NCI-H748 (cell line): Measurements from ENCODE around the gene CEMIP.

Experiments
- DNase-seq: peaks from one replicate; lab custom pipeline; 2025; ENCODE audit not compliant: unreplicated experiment; lab: John Stamatoyannopoulos, UW

The CEMIP gene

DNA sequence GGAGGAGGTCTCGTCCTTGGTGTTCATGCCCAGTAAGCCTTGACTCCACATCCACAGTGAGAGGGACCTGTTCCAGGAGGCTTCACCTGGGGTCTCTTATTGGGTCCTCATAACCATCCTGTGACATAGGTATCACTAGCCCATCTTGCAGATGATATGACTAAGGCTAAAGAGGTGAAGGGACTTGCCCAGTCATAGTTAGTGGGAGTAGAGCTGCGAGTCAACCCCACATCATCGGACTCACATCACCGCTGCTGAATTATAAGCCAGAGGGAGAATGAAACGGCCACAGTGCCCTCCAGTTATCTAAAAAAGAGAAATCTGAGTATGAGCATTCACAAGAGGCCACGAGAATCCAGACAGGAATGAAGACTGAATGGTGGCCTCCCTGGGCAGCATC, 144.5 kb downstream of the CEMIP start:
- DNase-seq = no peak

DNA sequence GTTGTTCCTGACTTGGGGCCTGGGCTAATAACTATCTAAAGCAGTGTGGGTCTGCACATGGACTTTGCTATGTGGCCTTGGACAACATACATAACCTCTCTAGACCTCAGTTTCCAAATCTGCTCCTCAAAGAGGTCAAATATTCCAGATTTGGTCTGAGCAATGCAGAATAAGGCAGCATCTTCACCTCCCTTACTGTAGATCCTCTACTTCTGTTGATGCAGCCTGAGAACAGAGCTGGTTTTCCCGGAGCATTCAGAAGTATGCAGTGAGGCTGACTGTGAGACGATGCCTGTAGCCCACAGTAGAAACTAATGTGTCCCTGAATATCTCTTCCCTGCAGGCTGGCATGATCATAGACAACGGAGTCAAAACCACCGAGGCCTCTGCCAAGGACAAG, 145.1 kb downstream of the CEMIP start:
- DNase-seq = no peak

DNA sequence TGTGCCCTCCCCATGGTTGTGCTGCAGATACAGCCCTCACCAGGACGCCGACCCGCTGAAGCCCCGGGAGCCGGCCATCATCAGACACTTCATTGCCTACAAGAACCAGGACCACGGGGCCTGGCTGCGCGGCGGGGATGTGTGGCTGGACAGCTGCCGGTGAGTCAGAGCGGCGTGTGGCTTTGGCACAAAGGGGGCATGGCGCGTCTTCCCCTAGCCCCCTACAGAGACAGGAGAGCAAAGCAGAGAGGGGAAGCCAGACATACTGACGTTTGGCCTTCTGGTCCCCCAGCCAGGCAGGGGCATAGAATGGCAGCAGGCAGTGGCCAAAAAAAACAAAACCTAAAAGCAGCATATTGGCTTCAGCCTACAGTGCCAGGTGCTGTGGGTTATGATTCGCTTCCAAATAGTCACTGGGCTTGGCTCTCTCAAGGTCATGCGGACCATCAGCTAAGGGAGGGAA, 146.5 kb downstream of the CEMIP start:
- no peak for DNase-seq

DNA sequence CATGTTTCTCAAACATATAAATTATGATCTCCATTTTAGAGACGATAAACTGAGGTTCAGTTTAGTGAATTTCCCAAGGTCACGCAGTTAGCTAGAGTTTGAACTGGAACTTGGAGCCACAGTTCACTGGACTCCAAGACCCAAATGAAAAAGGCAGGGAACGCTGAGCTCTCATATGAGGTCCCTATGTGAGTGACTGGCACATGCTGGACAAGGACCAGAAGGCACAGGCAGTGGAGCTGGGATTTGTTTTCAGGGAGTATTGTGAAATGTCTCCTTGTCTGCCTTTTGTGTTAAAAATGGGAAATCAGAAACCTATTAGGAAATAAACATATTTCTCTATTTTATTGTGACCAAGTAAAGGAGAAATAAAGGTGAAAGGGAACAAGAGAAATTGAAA, 147.0 kb downstream of the CEMIP start:
- DNase-seq = no peak

DNA sequence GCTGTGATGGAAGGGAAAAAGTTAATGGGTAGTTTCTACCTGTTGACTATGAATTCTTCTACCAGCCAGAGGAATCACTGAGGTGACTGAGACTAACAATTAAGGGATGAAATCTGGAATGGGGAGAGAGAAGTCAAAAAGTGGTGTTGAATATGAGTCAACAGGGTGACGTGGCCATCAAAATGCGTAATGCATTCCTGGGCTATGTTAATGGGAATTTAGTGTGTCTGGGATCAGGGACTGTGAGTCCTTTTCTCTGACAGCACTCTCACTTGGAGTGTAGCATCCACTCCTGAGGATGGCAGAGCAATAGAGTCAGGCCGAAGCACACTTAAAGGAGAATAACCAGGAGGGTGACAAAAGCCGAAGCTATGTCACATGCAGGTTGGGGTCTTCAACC, 150.1 kb downstream of the CEMIP start:
- no peak for DNase-seq

DNA sequence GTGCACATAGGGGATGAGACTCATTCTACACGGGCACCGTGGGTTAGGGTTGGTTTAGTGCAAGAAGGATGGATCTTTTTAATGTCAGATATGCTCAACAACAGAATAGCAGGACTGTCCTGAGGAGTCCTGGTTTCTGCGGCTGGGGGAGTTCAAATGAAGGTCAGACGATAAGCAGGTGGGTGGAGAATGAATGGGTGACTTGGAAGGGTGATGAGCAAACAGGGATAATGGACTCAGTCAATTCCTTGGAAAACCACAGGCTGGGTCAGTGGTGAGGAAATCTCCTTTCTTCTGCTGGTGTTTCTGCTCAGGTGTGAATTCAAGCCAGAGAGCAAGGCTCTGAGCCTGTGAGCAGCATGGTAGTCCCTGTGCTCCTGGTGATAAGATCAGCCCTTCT, 150.5 kb downstream of the CEMIP start:
- DNase-seq = no peak

DNA sequence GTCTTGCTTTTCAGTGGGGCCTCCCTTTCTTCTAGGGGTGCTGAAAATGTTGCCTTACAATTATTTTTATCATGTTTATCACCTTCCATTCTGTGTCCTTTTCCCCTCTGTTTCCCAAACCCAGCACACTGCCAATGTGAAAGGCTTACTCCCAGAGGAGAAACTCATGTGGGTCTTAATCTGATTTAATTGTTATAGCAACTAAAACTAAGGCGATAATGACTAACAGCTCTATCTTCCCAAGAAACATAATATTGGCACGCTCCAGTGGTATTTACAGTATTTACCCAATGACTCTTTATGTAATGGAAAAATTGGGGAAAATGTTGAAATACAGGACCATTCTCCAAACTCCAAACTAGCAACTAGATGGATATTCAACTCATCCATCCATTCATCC, 152.0 kb downstream of the CEMIP start:
- DNase-seq = no peak

DNA sequence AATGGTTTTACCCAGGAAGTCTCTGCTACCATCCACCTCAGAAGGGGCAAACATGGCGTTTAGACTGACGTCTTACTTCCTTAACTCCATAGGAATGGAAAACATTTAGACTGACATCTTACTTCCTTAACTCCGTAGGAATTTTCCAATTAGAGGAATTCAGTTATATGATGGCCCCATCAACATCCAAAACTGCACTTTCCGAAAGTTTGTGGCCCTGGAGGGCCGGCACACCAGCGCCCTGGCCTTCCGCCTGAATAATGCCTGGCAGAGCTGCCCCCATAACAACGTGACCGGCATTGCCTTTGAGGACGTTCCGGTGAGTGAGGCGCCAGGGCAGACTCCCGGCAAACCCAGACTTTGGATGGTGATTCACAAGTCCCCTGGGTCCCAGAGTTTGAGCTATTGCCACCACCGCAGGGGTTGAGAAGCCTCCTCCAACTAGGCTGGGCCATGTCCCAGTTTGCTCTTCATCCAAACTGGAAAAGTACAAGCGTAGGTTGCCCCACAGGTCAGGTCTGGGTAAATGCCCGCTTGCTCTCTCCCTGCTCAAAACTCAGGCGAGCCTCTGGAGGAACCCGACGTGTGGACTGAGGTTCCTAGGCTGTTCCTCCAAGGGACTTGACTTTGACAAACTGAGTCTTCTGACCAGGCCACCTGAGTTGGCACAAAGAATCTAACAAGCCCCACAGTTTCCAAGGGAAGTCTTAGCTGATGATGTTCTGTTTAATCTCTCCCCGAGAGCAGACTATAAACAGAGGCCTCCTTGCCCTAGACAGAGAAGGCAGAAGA, 152.7 kb downstream of the CEMIP start:
- no peak for DNase-seq

DNA sequence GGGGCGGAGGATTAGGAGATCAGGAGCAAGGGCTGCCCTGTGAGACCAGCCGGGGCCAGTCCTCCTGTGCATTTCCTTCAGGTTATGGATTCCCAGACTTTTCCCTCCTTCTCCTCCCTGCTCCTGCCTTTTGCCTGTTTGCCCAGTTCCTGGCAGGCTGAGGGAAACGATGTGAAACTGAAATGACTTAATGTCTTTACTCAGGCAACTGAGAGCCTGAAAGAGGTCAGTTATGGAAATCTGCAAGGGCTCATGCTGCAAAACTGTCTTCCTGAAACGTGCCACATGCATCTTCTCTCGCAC, 153.3 kb downstream of the CEMIP start:
- no peak for DNase-seq

DNA sequence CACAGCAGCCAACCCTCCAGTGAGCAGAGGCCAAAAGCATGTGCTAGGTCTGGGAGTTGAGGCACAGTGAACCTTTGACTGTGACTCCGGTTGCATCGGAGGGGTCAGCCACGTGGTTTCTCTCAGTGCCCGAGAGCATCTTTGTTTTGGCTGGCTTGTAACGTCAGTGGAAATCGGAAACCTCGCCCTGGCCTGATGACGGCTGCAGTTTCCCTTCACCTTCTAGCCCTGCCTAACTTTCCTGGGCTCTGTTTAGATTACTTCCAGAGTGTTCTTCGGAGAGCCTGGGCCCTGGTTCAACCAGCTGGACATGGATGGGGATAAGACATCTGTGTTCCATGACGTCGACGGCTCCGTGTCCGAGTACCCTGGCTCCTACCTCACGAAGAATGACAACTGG, 153.8 kb downstream of the CEMIP start:
- no peak for DNase-seq

DNA sequence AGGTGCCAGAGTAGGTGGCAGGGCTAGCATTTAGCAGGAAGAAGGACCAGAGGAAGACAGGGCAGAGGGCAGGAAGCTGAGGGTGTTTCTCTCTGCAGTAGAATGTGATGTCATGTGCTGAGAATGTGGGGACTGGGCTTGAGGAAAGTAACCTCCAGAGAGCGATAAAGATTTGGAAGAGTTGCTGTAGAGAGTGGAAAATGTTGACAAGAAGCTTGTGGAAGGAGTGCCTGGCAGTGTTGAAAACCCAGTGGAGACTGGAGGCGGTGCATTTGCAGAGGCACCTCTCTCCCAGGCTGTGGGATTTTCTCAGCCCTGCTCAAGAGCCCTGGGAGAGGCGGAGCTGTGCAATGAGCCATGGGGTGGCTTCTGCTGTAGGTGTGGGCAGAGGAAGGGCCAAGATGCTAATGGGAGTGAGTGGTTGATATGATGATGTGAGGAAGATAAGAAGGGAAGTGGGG, 155.6 kb downstream of the CEMIP start:
- DNase-seq = no peak

DNA sequence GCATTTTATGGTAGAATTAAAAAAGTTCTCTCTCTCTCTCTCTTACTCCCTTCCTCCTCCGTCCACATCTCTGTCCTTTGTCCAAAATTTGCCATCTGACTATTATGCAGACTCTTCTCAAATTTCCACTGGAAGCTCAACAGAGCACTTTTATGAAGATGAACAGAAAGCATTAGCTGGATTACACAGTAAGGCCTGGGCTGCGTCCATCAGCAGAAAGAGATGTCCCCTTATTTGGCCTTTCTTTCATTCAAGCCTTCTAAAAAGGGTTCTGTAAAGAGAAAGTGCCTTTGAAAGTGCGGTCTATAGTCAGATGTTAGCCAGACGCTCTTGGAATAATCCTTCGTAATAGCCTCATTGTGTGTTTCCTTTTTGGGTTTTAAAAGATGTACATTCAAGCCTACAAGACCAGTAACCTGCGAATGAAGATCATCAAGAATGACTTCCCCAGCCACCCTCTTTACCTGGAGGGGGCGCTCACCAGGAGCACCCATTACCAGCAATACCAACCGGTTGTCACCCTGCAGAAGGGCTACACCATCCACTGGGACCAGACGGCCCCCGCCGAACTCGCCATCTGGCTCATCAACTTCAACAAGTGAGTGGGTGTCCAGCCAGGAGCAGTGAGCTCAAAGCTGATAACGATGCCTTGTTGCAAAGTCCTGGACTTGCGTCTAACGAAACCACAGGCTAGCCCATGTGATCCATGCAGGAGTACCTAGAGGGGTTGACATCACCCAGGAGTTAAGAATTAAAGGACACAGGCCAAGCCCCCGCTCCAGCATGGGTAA, 157.3 kb downstream of the CEMIP start:
- DNase-seq = no peak

DNA sequence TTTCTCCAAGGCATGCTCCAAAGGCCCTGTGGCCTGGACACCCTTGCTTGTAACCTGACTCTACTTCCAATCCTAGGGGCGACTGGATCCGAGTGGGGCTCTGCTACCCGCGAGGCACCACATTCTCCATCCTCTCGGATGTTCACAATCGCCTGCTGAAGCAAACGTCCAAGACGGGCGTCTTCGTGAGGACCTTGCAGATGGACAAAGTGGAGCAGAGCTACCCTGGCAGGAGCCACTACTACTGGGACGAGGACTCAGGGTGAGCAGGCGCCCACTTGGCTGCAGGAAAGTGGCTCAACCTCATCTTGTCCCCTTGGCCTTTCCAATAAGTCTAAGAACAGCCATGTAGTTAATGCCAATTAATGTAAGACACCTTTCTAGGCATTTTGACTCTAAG, 158.5 kb downstream of the CEMIP start:
- no peak for DNase-seq

DNA sequence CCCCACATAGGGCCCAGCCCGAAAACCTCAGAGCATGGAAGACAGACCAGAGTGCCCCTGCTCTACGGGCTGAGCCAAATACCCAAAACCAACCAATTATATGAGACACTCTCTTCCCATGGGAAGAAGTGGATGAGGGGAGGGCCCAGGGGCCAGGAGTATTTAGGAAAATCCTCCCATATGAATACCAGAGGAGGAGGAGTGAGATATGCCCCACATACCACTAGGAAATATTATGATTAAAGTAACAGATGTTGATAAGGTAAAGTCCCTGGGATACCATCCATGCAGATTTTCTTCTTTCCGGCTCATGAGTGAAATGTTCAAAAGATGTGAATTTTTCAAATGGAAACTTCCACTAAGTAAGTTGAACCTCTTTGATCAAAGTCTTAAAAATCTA, 160.0 kb downstream of the CEMIP start:
- DNase-seq = no peak

DNA sequence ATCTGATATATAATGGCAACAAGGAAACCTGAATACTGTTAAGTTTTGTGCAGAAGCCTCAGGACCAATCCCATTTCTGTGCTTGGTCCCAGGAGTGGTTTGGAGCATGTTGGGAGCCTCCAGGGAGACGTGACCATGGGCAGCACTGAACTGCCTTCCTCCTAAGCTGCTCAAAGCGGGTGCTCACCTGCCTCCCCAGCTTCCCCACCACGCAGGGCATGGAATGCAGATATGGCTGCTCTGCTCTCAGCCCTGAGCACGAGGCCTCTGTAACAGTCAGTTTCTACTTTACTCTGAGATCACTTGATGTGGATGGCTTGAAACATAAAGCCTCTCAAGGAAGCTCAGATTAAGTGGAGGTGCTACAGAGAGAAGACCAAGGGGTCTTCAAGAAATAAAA, 161.2 kb downstream of the CEMIP start:
- DNase-seq = no peak

DNA sequence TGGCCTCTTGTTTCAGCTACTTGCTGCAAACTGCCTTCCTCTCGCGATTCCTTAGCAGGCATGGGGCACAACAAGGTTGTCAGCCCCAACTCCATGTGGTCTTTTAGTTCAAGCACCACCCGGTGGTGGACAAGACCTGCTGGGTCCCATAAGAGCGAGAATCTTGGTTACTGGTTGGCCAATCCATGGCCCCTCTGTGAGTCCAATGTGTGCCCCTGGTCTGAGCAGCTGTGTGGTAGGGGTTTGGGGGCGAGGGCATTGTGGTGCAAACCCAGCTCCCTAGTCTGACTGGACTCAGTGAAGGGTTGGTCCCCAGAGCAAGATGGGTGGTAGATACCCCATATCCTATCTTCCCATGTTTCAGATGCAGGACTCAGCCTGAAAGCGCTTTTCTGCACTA, 161.7 kb downstream of the CEMIP start:
- no peak for DNase-seq

DNA sequence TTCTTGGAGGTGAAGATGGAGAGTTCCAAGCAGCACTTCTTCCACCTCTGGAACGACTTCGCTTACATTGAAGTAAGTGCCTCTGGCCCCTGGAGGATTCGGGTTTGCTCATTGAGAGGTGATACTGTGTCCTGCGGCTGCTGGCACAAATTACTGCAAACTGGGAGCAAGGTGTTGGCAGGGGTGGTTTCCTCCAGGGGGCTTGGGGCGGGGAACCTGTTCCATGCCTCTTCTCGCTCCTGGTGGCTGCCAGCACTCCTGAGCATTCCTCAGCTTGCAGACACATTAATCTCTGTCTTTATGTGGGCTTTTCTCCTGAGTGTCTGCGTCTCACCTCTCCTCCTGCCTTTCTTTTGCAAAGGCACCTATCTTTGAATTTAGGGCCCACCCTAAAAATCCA, 163.1 kb downstream of the CEMIP start:
- no peak for DNase-seq

DNA sequence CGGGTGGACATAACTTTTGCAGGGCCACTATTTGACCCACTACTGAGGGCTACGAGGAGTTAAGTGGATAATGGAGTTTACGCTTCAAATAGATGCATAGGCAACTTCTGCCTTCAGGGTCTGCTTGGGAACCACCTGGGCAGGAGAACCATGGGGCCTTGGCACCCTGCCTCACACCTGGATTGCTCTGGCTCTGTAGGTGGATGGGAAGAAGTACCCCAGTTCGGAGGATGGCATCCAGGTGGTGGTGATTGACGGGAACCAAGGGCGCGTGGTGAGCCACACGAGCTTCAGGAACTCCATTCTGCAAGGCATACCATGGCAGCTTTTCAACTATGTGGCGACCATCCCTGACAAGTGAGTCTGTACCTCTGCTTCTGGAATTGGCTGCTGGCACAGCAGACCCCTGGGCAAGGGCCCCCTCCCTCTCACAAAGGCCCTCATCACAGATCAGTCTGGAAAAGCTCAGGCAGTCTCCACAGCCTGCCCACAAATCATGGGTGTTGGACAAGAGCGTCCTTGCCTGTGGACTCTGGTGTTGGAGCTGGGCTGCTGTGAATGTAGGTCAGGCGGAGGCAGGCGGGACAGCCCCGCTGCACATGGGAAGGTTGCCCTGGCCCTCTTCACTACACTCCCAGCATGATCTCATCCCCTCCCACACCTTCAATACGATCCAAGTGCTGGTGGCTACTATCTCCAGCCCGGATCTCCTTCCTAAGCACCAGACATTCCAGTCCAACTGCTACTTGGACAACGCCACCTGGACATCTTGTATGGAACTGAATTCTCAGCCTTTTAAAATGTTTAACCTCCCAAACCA, 163.8 kb downstream of the CEMIP start:
- no peak for DNase-seq

DNA sequence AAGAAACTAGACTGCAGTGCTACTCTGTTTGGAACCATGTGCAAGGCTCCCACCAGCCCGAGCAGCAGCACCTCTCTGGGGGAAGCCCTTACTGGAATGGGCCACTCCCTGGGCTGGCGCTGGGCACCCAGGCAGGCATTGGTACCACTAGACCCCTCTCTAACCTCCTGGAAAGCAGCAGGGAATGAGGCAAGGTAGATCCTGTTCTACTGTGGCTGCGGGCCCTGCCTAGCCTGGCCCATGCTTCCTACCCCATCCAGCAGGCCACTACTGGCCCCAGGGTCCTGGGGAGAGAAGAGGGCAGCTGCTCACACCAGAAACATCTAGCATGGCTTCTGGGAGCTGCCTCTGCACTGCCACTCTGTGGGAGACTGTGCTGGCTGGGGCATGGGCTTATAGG, 165.6 kb downstream of the CEMIP start:
- no peak for DNase-seq

DNA sequence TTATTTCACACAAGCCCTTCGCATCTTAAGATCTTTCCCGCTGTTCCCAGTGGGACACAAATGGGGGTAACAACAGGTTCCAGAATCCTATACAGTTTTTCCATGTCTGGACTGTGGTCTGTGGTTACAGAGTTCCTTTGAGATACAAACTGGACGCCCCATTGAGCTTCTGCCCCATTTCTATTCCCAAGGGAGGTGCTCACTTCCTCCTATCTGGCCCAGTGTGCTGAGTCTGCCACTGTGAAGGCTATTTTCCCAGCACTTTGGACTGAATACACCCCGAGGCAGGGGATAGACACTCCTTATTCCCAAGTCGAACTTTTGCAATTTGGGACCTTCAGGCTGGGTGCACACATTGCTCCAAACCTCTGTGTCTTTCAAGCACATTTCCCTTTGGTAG, 166.4 kb downstream of the CEMIP start:
- no peak for DNase-seq

DNA sequence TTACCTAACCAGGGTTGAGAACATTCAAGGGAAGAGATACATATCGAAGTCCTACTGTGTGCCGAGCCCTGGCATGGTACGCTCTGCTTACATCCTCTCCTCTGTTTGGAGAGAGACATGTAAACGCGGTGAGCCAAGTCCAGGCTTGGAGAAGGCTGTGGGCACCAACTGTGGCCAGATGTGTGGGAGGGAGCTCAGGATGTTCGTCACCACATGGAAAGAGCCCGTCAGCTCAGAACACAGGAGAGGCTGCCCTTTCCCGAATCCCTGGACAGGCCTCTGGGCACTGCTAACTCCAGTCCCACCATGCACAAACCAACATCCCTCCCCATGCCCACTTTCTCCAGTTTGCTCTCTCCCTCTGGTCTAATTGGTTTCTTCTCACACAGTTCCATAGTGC, 167.4 kb downstream of the CEMIP start:
- no peak for DNase-seq
